ENCODE results near the gene PCDH12. TPM values are rescaled to one million over a fixed set of nuclear protein-coding genes. Genes with fewer than 3 reads are reported as not detected.
"Not testable (repeated sequence)": the region's sequence is repeated elsewhere in the genome, so short reads cannot be mapped to it uniquely, and the experiment has no call there.

Gene PCDH12
- total RNA-seq, 2 donors from 2014 or later = 5.4 to 10.0 TPM

- intact Hi-C loops (cut with DNase I) = no loop called here
- DNase-seq = no peak
- ATAC-seq = no peak
Measured at GRCh38 chr5:141948812-141949211, 9.2 kb downstream of the PCDH12 start.

- ATAC-seq (no peak), DNase-seq (no peak)
- intact Hi-C loops (cut with DNase I) = no loop called here
Measured at GRCh38 chr5:141947316-141947715, 10.7 kb downstream of the PCDH12 start.

- peak; percentile 42 for DNase-seq
- intact Hi-C loops (cut with DNase I) = no loop called here
- ATAC-seq = peak; percentile 32 to 45
Measured at GRCh38 chr5:141945511-141946051, 12.4 kb downstream of the PCDH12 start.

- ATAC-seq = no peak
- intact Hi-C loops (cut with DNase I) = no loop called here
- no peak for DNase-seq
Measured at GRCh38 chr5:141944076-141944475, 13.9 kb downstream of the PCDH12 start.

GRCh38 chr5:141942185-141942857, 15.7 kb downstream of the PCDH12 start:
- ATAC-seq = peak in 1 of 2 donors; percentile 20

GRCh38 chr5:141941779-141942178, 16.2 kb downstream of the PCDH12 start:
- ATAC-seq (no peak), DNase-seq (no peak)
- intact Hi-C loops (cut with DNase I) = no loop called here

More at GRCh38 chr5:141942185-141942857, 15.7 kb downstream of the PCDH12 start:
- no peak for DNase-seq
- intact Hi-C loops (cut with DNase I) = no loop called here

- ATAC-seq = peak; percentile 27 to 68
- no peak for DNase-seq
- intact Hi-C loops (cut with DNase I) = no loop called here
Measured at GRCh38 chr5:141941307-141941706, 16.7 kb downstream of the PCDH12 start.

- ATAC-seq (peak; percentile 41 to 46), DNase-seq (peak; percentile 39)
- intact Hi-C loops (cut with DNase I) = no loop called here
Measured at GRCh38 chr5:141940695-141941271, 17.2 kb downstream of the PCDH12 start.

GRCh38 chr5:141935538-141935937, 22.5 kb downstream of the PCDH12 start:
- no peak for ATAC-seq
- intact Hi-C loops (cut with DNase I) = no loop called here
- DNase-seq = no peak

GRCh38 chr5:141934099-141934844, 23.7 kb downstream of the PCDH12 start:
- intact Hi-C loops (cut with DNase I) = no loop called here
- ATAC-seq (peak; percentile 91 to 92), DNase-seq (peak; percentile 61)

- intact Hi-C loops (cut with DNase I) = no loop called here
- ATAC-seq = no peak
- no peak for DNase-seq
Measured at GRCh38 chr5:141933151-141933550, 24.9 kb downstream of the PCDH12 start.

GRCh38 chr5:141931694-141932093, 26.3 kb downstream of the PCDH12 start:
- DNase-seq (no peak), ATAC-seq (no peak)
- intact Hi-C loops (cut with DNase I) = no loop called here

- intact Hi-C loops (cut with DNase I) = no loop called here
- ATAC-seq (no peak), DNase-seq (no peak)
Measured at GRCh38 chr5:141929398-141930058, 28.5 kb downstream of the PCDH12 start.

- DNase-seq (peak; percentile 37), ATAC-seq (no peak)
- intact Hi-C loops (cut with DNase I) = no loop called here
Measured at GRCh38 chr5:141928051-141928450, 30.0 kb downstream of the PCDH12 start.

- DNase-seq = no peak
- intact Hi-C loops (cut with DNase I) = no loop called here
- ATAC-seq = no peak
Measured at GRCh38 chr5:141926434-141926833, 31.6 kb downstream of the PCDH12 start.

GRCh38 chr5:141923448-141924313, 34.3 kb downstream of the PCDH12 start, which contains the start of gene DELE1:
DELE1 (plus strand) TSS chr5:141923871; CDS start chr5:141923942, 71 bp downstream.
- peak; percentile 99 for ATAC-seq
- intact Hi-C loops (cut with DNase I) = loop anchor here in 1 of 2 donors (1.0 kb wide), 1 partner anchor 36 kb away; no protein-coding TSS in a partner anchor
- DNase-seq = peak; percentile 97

GRCh38 chr5:141922827-141923447, 35.1 kb downstream of the PCDH12 start:
- intact Hi-C loops (cut with DNase I) = loop anchor here in 1 of 2 donors (1.0 kb wide), 1 partner anchor 36 kb away; no protein-coding TSS in a partner anchor
- not testable (repeated sequence) for DNase-seq
- peak; percentile 3 to 21 for ATAC-seq

GRCh38 chr5:141920771-141921170, 37.2 kb downstream of the PCDH12 start:
- no peak for ATAC-seq
- no peak for DNase-seq
- intact Hi-C loops (cut with DNase I) = no loop called here
